ENCODE data around the gene IBSP. TPM values are rescaled to one million over a fixed set of nuclear protein-coding genes. Genes with fewer than 3 reads are reported as not detected.

The IBSP gene
- total RNA-seq, 2 experiments from 2014 or later: not detected

DNA sequence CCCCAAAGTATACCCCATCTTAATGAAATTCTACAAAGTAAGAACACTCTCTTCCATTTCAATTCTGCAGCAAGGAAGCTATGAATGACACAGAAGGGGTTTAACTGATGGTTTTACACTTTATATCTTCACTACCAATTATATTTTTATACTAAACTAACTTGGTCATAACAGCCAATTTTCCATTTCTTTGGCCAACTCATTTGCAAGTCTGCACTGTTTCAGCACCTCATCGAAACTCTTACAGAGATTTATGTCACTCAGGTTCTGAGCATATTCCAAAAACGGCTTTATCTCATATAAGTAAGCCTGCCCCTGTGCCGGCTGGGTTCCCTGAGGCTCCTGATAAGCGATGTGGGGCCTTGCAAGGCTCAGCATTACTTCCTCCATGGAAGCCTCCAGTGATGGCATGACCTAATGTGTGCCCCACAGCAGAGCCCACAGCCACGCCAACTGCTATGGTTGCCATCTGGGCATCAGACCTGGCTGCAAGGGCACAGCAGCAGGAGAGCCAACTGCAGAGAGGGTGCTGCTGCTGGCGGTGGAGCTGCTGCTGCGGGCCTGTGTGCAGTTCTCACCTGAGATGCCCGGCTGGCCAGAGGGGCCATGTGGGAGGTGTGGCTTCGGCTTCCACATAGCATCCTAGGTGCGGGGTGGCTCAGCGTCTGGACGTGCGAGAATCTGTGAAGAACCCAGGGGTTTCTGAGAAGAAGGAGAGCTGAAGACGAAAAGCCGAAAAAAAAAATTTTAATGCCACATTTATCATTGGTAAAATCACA, 13.4 kb upstream of the IBSP start:
- Histone ChIP-seq H3K27me3 (ENCODE audit: control insufficient read depth in 1 of 2, insufficient read depth in 2 of 2, low read length in 2 of 2) (no peaks in the 10 kb centered on the region), H3K4me1 (ENCODE audit: insufficient read depth, low read length) (no peaks in the 10 kb centered on the region), H3K36me3 (ENCODE audit: insufficient read depth, low read length) (no peaks in the 10 kb centered on the region), H3K9me3 (ENCODE audit: control insufficient read depth in 1 of 2, insufficient read depth in 1 of 2, low read length in 2 of 2) (peaks cover 0 to 4% of the 10 kb centered on the region in 2 experiments), H3K27ac (ENCODE audit: low read depth in 1 of 2, low read length in 2 of 2) (no peak overlapping the region), H3K4me3 (ENCODE audit: low read length) (no peak overlapping the region)
- Mint-ChIP-seq H3K27ac (no peak overlapping the region), H3K9me3 (no peaks in the 10 kb centered on the region), H3K4me3 (no peak overlapping the region), H3K36me3 (ENCODE audit: low read depth) (no peaks in the 10 kb centered on the region), H3K27me3 (no peaks in the 10 kb centered on the region), H3K4me1 (ENCODE audit: low read depth) (no peaks in the 10 kb centered on the region)
- ATAC-seq (ENCODE audit: poor library complexity) (no peak), DNase-seq (no peak)
- TF ChIP-seq, protein P1, sequence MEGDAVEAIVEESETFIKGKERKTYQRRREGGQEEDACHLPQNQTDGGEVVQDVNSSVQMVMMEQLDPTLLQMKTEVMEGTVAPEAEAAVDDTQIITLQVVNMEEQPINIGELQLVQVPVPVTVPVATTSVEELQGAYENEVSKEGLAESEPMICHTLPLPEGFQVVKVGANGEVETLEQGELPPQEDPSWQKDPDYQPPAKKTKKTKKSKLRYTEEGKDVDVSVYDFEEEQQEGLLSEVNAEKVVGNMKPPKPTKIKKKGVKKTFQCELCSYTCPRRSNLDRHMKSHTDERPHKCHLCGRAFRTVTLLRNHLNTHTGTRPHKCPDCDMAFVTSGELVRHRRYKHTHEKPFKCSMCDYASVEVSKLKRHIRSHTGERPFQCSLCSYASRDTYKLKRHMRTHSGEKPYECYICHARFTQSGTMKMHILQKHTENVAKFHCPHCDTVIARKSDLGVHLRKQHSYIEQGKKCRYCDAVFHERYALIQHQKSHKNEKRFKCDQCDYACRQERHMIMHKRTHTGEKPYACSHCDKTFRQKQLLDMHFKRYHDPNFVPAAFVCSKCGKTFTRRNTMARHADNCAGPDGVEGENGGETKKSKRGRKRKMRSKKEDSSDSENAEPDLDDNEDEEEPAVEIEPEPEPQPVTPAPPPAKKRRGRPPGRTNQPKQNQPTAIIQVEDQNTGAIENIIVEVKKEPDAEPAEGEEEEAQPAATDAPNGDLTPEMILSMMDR (IDR thresholded peaks at IDR 0.05): no peak
- intact Hi-C loops (cut with DNase I, micrococcal nuclease): no loop called here
- ChIA-PET CTCF (no interaction called here), POLR2A (no interaction called here)

DNA sequence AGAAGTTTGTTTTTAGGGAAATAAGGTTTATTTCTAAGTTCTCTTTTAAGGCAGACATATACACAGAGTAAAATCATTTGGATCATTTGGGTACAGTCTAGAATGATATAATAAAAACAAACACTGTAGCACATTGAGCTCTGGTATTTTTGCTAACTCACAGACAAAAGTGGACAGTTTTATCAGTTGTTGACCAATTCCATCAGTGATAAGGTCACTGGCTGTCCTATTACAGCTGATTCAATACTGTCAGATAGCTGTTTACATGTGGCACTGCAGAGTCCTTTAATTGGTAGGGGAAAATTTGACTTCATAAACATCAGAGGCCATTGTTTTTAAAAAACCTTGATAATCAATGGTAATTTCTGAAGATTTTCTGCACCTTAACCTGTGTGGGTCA, 3.5 kb downstream of the IBSP start:
- Histone ChIP-seq H3K36me3 (ENCODE audit: insufficient read depth, low read length) (no peaks in the 10 kb centered on the region), H3K9me3 (ENCODE audit: control insufficient read depth in 1 of 2, insufficient read depth in 1 of 2, low read length in 2 of 2) (no peaks in the 10 kb centered on the region), H3K4me1 (ENCODE audit: insufficient read depth, low read length) (no peaks in the 10 kb centered on the region), H3K27me3 (ENCODE audit: control insufficient read depth in 1 of 2, insufficient read depth in 2 of 2, low read length in 2 of 2) (no peaks in the 10 kb centered on the region), H3K4me3 (ENCODE audit: low read length) (no peak overlapping the region), H3K27ac (ENCODE audit: low read depth in 1 of 2, low read length in 2 of 2) (no peak overlapping the region)
- Mint-ChIP-seq H3K27ac (no peak overlapping the region), H3K9me3 (no peaks in the 10 kb centered on the region), H3K4me1 (ENCODE audit: low read depth) (no peaks in the 10 kb centered on the region), H3K27me3 (no peaks in the 10 kb centered on the region), H3K4me3 (no peak overlapping the region), H3K36me3 (ENCODE audit: low read depth) (no peaks in the 10 kb centered on the region)
- ATAC-seq (ENCODE audit: poor library complexity): no peak
- CTCF ChIA-PET: no interaction called here
- intact Hi-C loops (cut with DNase I, micrococcal nuclease): no loop called here
- DNase-seq: no peak
- POLR2A ChIA-PET: no interaction called here
- TF ChIP-seq, protein P1 (IDR thresholded peaks at IDR 0.05): no peak

DNA sequence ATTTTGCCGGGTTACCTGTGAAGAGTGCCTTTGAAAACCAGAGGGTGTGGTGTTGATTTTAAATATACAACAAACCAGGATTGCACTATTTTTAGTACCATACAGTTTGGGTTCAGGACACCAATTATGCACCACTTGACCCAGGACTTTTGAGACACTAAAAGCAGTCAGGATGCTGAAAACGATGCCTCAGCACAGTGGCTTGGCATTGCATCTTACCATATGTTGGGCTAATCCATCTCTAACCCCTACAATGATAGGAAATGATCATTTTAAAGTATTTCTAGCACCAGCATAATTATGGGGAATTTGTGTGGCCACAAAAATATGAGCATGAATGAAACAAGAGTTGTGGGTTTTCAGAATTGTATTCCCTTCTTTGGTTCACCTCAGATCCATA, 4.1 kb downstream of the IBSP start:
- TF ChIP-seq, protein P1 (IDR thresholded peaks at IDR 0.05): no peak
- CTCF ChIA-PET: no interaction called here
- ATAC-seq (ENCODE audit: poor library complexity): no peak
- H3K27ac ChIP-seq (ENCODE audit: low read depth in 1 of 2, low read length in 2 of 2): no peak overlapping the region
- no peaks in the 10 kb centered on the region for H3K27me3 ChIP-seq (ENCODE audit: control insufficient read depth in 1 of 2, insufficient read depth in 2 of 2, low read length in 2 of 2)
- no peak for DNase-seq
- intact Hi-C loops (cut with DNase I, micrococcal nuclease): no loop called here
- Mint-ChIP-seq H3K4me3 (no peak overlapping the region), H3K4me1 (ENCODE audit: low read depth) (no peaks in the 10 kb centered on the region), H3K27me3 (no peaks in the 10 kb centered on the region), H3K27ac (no peak overlapping the region), H3K36me3 (ENCODE audit: low read depth) (no peaks in the 10 kb centered on the region), H3K9me3 (no peaks in the 10 kb centered on the region)
- H3K36me3 ChIP-seq (ENCODE audit: insufficient read depth, low read length): no peaks in the 10 kb centered on the region
- H3K9me3 ChIP-seq (ENCODE audit: control insufficient read depth in 1 of 2, insufficient read depth in 1 of 2, low read length in 2 of 2): no peaks in the 10 kb centered on the region
- POLR2A ChIA-PET: no interaction called here
- no peak overlapping the region for H3K4me3 ChIP-seq (ENCODE audit: low read length)
- no peaks in the 10 kb centered on the region for H3K4me1 ChIP-seq (ENCODE audit: insufficient read depth, low read length)

Measured in CD4-positive, alpha-beta T cell (primary cell).